CD4-positive, alpha-beta T cell treated with Interleukin-6 at 100 ng/mL for 8 hours (primary cell): ENCODE results near the gene AHCY.
"Not testable (repeated sequence)": the region's sequence is repeated elsewhere in the genome, so short reads cannot be mapped to it uniquely, and the experiment has no call there.

ENCODE experiments used
- DNase-seq: peaks from one replicate; pipeline ENCODE4 v3.0.0-alpha.2; 2020; ENCODE audit warnings: mixed read lengths, low spot score

The AHCY gene

DNA sequence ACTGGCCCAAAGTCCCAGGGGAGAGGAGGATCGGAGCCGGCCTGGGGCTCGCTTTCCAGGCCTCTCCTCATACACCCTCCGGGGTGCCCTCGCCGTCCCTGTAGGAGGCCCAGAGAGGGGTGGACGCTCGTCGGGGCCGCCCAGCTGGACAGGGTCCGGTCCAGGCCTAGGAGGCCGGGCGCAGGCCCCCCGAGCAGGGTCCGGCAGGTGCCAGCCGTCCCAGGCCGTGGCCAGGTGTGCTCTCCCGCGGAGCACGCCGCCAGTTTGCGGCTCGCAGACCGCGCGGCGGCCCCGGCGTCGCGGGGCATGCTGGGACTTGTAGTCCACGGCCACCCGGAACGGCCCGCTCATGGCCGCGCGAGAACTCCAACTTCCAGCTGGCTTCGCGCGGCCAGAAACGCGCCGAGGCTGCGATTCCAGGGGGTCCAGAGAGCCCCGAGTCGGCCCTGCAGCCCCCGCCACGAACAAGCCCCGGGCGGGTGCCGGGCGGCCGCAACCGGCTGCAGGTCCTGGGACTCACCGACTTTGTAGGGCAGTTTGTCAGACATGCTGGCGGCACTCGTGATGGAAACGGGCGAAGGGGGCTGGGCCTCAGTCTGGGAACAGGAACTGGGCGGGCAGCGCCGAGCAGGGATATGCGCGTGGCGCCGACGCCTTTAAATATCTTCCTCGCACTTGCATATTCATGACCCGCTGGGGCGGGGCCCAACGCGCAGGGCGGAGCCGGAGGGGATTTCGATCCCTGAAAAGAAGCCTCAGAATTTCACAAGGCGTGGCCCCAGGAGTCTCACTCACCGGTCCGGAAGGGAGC, at the start of gene AHCY:
Gene AHCY, minus strand, starts transcription at position 633 of the 811 bp plus-strand sequence. Its CDS starts 85 bp downstream, at position 548.
- peak; percentile 88 for DNase-seq

DNA sequence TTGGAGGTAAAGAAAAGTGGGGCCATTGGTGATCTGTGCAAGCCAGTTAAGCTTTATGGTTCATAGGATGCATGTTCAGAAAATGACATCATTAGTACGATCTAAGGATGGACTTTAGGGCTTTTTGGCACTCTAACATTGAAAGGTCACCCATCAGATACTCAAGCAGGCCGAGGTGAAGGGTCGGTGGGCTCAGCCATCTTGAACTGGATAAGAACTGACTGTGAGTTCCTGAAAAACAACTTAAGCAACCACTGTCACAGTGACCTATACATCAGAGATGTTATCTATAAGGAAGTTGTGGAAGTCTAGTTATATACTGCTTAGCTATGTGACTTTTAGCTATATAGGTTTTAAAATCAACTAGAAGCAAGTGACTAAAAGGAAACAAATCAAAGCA, 46.9 kb upstream of the AHCY start:
- no peak for DNase-seq

DNA sequence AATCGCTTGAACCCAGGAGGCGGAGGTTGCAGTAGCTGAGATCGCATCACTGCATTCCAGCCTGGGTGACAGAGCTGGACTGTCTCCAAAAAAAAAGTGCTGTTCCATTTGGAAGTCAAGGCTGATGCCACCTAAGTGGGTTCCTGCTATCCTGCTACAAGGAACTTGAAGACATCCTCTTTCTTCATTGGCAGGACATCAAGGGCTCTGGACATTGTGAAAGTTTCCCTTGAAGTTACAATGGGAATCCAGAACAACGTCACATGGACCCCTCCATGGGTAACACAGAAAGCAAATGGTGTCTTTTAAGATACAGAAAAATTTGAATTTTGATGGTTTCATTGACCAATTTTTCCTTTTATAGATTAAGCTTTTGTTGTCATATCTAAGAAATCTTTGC, 44.4 kb upstream of the AHCY start:
- DNase-seq = no peak

DNA sequence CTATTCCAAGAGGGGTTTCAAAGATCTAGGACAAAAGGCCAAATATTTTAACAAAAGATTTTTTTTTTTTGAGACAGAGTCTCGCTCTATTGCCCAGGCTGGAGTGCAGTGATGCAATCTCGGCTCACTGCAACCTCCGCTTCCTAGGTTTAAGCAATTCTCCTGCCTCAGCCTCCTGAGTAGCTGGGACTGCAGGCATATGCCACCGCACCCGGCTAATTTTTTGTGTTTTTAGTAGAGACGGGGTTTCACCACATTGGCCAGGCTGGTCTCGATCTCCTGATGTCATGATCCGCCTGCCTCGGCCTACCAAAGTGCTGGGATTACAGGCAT, 43.3 kb upstream of the AHCY start:
- DNase-seq = not testable (repeated sequence)

DNA sequence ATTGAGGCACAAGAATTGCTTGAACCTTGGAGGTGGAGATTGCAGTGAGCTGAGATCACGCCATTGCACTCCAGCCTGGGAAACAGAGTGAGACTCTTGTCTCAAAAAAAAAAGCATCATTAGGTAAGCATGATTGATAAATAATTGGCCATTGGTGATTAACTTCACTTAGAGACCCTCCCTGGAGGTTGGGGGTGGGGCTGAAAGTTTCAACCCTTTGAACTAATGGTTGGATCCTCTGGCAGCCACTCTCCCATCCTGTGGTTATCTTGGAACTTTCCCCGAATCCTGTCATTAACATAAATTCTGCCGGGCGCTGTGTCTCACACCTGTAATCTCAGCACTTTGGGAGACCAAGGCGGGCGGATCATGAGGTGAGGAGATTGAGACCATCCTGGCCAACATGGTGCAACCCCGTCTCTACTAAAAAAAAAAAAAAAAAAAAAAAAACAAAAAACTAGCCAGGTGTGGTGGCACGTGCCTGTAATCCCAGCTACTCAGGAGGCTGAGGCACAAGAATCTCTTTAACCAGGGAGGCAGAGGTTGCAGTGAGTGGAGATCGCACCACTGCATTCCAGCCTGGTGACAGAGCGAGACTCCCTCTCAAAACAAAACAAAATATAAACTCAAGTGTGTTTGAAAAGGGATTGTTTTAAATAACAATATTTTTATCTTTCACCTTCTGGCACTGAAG, 42.8 kb upstream of the AHCY start:
- DNase-seq = not testable (repeated sequence)

DNA sequence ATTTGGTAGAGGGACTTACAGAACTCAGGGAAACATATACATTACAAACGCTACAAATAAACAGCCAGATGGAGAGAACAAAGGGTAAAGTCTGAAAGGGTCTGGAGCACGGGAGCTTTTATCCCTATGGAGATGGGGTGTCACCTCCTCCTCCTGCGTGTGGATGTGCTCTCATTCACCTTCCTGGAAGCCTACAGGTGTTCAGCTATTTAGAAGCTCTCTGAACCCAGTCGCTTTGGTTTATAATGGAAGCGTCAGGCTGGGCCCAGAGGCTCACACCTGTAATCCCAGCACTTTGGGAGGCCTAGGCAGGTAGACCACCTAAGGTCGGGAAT, 42.2 kb upstream of the AHCY start:
- DNase-seq = no peak

DNA sequence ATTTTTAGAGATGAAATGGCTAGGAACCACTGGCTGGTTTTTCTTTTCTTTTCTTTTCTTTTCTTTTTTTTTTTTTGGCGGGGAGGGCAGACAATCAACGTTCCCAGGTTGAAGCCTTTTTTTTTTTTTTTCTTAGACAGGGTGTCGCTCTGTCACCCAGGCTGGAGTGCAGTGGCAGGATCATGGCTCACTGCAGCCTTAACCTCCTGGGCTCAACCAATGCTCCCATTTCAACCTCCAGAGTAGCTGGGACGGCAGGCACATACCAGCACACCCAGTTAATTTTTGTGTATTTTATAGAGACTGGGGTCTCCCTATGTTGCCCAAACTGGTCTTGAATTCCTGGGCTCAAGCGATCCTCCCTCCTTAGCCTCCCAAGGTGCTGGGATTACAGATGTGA, 41.1 kb upstream of the AHCY start:
- DNase-seq = no peak

DNA sequence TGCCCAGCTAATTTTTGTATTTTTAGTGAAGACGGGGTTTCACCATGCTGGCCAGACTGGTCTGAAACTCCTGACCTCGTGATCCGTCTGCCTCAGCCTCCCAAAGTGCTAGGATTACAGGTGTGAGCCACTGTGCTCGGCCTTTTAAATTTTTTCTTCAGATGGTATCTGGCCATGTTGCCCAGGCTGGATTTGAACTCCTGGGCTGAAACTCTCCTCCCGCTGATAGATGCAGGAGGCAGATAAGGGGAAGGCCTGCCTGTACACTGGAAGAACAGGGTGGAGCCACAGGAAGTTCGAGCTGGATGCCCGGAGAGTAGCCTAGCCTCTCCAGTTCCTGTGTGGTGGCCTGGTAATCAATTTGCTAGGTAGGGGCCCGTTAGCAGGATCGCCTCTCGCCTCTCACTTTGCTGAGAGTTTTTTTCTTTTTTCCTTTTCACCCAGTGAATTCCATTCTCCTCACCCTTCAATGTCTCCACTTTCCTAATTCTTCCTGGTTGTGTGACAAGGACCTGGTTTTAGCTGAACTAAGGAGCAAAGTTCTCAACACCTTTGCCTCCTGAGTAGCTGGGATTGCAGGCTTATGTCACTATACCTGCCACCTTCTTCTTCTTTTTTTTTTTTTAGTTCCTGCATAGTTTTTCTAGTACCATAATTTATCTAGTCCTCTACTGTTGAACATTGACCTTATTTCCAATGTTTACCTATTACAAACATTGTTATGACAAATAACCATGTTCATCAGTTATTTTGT, 40.5 kb upstream of the AHCY start:
- no peak for DNase-seq

DNA sequence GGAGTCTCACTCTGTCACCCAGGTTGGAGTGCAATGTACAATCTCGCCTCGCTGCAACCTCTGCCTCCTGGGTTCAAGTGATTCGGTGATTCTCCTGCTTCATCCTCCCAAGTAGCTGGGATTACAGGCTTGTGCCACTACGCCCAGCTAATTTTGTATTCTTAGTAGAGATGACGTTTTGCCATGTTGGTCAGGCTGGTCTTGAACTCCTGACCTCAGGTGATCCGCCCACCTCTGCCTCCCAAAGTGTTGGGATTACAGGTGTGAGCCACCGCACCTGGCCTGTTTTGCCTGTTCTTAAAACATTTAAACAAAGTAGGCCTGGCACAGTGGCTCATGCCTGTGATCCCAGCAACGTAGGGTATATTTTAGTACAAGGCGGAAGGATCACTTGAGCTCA, 38.0 kb upstream of the AHCY start:
- not testable (repeated sequence) for DNase-seq

DNA sequence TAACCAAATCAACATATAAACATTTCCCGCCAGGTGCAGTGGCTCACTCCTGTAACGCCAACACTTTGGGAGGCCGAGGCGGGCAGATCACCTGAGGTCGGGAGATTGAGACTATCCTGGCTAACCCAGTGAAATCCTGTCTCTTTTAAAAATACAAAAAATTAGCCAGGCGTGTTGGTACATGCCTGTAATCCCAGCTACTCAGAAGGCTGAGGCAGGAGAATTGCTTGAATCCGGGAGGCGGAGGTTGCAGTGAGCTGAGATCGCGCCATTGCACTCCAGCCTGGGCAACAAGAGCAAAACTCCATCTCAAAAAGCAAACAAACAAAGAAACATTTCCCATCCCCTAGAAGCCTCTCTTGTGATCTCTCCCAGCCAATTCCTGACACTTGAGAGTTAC, 37.6 kb upstream of the AHCY start:
- DNase-seq = not testable (repeated sequence)

DNA sequence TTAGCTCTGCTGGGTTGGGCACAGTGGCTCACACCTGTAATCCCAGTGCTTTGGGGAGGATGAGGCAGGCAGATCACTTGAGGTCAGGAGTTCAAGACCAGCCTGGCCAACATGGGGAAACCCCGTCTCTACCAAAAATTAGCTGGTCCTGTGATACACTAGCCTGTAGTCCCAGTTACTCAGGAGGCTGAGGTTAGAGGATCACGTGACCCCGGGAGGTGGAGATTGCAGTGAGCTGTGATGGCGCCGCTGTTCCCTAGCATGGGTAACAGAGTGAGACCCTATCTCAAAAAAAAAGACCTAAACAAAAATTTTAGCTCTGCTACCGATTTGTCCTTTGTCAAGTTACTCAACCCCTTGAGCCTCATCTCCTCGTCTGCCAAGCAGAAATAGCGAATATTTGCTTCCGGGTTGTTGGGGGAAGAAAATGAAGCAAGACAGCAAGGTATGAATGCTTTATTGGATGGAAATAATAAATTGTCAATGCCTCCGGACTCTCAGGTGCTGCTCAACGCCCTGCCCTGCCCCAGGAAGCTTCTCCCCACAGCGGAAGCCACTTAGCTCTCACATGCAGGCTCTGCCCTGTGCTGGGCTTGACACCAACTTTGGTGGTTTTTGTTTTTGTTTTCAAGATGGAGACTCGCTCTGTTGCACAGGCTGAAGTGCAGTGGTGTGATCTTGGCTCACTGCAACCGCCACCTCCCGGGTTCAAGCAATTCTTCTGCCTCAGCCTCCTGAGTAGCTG, 35.0 kb upstream of the AHCY start:
- no peak for DNase-seq

DNA sequence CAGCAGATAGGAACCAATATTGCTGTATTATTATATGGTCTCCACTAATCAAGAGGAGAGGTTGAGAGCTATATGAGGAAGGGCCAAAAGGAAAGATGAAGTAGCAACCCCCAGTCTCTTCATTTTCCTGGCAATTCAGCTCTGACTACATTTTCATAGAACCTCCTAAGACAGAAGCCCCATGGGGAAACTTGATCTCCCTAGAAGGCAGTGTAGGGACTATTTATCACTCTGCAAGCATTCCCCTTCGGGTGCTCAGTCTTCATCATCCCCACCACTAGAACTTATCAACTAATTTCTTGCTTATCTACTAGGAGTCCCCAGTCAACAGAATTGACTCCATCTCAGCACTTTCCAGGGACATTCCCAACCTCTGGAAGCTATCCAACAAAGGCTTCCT, 34.4 kb upstream of the AHCY start:
- DNase-seq = no peak

DNA sequence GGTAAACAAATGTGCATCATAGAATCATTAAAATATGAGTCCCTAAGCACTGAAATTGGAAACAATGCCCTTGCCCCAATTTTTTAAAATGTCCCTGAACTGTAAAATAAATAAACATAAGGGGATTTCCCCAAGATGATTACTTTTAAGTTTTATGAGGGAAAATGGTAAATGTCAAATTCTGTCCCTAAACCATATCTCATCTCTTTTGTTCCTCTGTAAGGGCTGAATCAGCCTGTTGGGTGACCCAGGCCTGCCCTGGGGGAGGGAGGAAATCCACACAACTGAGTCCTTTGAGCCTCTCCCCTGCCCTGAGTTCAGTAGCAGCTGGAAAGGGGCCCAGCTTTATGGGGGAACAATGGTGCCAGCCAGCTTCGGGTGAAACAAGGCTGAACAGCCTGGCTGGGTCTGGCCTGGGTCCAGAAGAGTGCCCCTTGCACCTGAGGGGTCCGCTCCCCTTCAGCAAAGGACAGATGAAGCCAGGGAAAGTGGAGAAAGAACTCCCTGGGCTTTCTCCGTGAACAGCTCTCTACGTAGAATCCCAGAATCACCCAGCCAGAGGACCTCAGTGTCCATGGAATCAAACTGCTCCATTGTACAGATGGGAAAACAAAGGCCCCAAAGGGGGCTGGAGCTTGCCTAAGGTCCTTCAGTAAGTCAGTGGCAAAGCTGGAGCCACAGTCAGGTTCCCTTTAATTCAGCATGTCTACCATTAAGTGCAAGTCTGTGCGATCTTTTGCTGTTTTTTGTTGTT, 31.7 kb upstream of the AHCY start:
- DNase-seq = no peak

DNA sequence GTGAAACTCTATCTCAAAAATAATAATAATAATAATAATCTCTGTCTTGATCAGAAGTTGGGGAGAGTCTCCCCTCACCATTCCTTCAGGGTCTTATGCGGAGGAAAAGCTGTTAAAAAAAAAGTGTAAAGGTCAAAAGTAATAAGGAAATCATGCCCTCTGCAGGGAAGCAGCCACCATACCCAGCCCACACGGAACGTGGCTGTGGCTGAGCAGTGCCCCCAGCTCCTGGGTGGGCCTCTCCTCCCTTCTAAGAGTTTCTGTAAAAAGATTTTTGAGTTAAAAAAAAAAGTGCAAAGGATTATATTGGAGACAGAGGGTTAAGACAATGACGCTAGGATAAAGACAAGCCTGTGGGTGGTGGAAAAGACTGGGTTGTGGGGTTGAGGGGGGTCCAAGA, 30.6 kb upstream of the AHCY start:
- DNase-seq = no peak

DNA sequence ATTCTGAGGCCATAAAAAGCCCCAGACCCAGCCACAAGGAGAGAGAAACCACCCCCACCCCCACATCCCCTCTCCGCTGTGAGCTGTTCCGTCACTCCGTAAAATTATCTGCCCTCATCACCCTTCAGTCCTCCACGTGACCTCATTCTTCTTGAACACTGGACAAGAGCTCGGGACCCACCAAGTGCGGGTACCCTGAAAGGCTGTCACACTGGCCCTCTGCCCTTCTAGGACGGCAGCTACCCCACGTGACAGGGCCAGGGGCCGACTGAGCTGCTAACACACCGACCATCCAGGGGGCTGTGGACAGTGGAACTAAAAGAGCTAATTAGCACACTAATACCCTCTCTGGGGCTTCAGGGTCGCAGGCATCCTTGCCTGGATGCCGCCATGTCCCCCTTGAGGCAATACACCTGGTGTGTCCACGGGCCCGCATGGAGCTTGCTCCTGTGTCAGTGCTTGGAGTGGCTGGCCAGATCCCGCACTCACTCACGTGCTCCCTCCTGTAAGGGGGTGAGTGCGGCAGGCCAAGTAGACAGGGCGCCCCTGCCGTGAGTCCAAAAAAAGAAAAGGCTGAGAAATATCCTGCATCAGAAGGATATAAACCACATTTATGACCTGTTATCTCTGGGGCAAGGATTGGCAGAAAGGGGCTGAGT, 29.2 kb upstream of the AHCY start:
- no peak for DNase-seq

DNA sequence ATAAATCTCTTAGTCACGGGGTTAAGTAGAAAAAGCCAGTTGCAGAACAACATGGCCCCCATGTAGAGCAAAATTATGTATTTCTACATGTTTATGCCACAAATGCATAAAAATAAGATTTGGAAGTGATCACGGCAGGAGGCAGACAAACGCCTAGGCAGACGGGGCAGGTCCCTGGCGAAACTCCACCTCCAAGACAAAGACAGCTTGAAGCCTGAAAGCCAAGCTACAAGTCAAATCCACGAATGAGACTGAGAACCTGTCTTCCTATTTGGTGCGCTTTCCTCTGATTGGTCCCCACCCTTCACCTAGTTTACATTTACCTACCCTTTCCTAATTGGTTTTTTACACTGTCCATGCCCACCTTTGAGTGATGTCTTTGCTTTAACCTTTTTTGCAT, 28.7 kb upstream of the AHCY start:
- DNase-seq = no peak

DNA sequence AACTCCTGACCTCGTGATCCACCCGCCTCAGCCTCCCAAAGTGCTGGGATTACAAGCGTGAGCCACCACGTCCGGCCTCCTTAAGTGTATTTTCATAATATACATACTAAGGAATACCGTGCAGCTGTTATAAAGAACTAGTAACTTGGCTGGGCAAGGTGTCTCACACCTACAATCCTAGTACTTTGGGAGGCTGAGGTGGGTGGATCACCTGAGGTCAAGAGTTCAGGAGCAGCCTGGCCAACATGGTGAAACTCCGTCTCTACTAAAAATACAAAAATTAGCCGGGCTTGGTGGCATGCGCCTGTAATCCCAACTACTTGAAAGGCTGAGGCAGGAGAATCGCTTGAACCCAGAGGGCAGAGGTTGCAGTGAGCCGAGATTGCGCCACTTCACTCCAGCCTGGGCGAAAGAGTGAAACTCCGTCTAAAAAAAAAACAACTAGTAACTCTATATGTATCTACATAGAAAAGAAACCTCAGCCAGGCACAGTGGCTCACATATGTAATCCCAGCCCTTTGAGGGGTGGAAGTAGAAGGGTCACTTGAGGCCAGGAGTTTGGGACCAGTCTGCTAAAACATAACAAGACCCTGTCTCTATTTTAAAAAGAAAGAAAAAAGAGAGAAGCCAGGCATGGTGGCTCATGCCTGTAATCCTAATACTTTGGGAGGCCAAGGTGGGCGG, 27.8 kb upstream of the AHCY start:
- DNase-seq = not testable (repeated sequence)

DNA sequence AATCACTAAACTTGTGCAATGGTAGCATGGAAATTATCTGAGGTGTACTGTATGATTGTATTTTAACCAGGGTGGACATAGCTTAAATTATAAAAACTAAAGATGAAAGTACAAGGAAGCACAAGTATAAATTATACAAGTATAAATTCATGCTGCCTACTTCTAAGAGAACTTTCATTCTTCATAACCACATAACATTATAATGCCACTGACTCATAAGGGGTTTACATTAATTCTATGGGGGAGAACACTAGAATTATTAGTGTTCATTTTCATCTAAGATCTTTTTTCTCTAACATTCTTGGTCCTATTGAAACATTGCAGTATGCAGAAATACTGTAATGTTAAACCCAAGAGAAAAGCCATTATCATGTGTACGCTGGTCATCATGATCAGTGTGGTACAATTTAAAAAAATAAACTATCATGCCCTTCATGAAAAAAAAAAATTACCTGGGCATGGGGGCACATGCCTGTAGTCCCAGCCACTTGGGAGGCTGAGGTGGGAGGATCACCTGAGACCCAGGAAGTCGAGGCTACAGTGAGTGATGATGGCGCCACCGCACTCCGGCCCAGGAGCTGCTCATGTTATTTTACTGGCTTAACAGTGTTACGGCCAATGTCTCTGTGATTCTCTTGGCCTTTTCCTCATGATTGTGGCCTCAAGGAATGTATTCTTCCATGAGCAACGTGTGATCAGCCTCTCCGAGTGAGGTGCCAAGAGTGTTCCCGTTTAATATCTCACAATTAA, 25.9 kb upstream of the AHCY start:
- DNase-seq = no peak

DNA sequence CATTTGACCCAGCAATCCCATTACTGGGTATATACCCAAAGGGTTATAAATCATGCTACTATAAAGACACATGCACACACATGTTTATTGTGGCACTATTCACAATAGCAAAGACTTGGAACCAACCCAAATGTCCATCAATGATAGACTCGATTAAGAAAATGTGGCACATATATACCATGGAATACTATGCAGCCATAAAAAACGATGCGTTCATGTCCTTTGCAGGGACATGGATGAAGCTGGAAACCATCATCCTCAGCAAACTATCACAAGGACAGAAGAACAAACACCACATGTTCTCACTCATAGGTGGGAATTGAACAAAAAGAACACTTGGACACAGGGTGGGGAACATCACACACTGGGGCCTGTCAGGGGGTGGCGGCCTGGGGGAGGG, 25.1 kb upstream of the AHCY start:
- not testable (repeated sequence) for DNase-seq

DNA sequence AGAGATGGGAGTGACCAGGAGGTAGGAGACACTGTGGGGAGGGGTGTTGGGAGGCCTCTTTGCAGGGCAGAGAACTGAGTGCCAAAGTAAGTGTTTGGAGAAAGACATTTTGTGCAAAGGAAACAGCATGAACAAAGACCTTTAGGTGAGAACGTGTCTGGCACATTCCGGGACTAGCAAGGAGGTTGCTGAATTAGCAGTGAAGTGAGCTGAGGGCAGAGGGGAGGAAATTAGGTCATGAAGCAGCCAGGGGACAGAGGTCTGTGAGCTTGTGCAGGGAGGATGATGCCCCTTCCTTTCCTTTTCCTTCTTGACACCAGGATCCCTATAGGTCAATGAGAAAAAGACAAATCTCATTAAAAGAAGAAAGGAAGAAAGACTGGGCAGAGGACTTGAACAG, 21.4 kb upstream of the AHCY start:
- DNase-seq = no peak
